ENCODE data around the gene STX2. TPM values are rescaled to one million over a fixed set of nuclear protein-coding genes. Genes with fewer than 3 reads are reported as not detected.

The STX2 gene
- total RNA-seq, 4 donors from 2014 or later = 20.9 to 35.9 (median 29.5) TPM

- no peak for TF ChIP-seq CTCF (IDR thresholded peaks at IDR 0.05; ENCODE audit: low read depth)
Observed at GRCh38 chr12:130747867-130748740, 90.9 kb downstream of the STX2 start.

GRCh38 chr12:130746546-130746945, 92.5 kb downstream of the STX2 start:
- no peak for TF ChIP-seq CTCF (IDR thresholded peaks at IDR 0.05; ENCODE audit: low read depth)

- no peak for TF ChIP-seq CTCF (IDR thresholded peaks at IDR 0.05; ENCODE audit: low read depth)
Observed at GRCh38 chr12:130745921-130746320, 93.1 kb downstream of the STX2 start.

- no peak for TF ChIP-seq CTCF (IDR thresholded peaks at IDR 0.05; ENCODE audit: low read depth)
Observed at GRCh38 chr12:130744274-130744673, 94.8 kb downstream of the STX2 start.

GRCh38 chr12:130743606-130744005, 95.4 kb downstream of the STX2 start:
- no peak for TF ChIP-seq CTCF (IDR thresholded peaks at IDR 0.05; ENCODE audit: low read depth)

GRCh38 chr12:130743176-130743575, 95.9 kb downstream of the STX2 start:
- TF ChIP-seq CTCF (IDR thresholded peaks at IDR 0.05; ENCODE audit: low read depth) = no peak

GRCh38 chr12:130742716-130743115, 96.3 kb downstream of the STX2 start:
- TF ChIP-seq CTCF (IDR thresholded peaks at IDR 0.05; ENCODE audit: low read depth) = no peak
